GM21447 (cell line): ENCODE results near the gene ELP4.

ENCODE experiments used
- ATAC-seq: cut with Tn5 transposase; IDR thresholded peaks from one replicate; pipeline ENCODE4 v1.9.1; 2021; ENCODE audit not compliant: unreplicated experiment

The ELP4 gene

GRCh38 chr11:31822175-31822926 lies 312.8 kb downstream of the ELP4 start:
- no peak for ATAC-seq

GRCh38 chr11:31822927-31823643 lies 313.5 kb downstream of the ELP4 start:
- no peak for ATAC-seq

- ATAC-seq = no peak
Observed at GRCh38 chr11:31823644-31824331, 314.2 kb downstream of the ELP4 start.

GRCh38 chr11:31824332-31824878 lies 314.8 kb downstream of the ELP4 start:
- no peak for ATAC-seq

- no peak for ATAC-seq
Observed at GRCh38 chr11:31824879-31825837, 315.6 kb downstream of the ELP4 start.

GRCh38 chr11:31825838-31826484 lies 316.4 kb downstream of the ELP4 start:
- no peak for ATAC-seq

GRCh38 chr11:31826536-31827438 lies 317.2 kb downstream of the ELP4 start:
- no peak for ATAC-seq

- no peak for ATAC-seq
Observed at GRCh38 chr11:31827455-31828206, 318.1 kb downstream of the ELP4 start.

GRCh38 chr11:31828217-31828616 lies 318.6 kb downstream of the ELP4 start:
- no peak for ATAC-seq

GRCh38 chr11:31830406-31830805 lies 320.8 kb downstream of the ELP4 start:
- ATAC-seq = no peak

- no peak for ATAC-seq
Observed at GRCh38 chr11:31834237-31834636, 324.7 kb downstream of the ELP4 start.
